PC-3 (cell line): ENCODE measurements around the gene MAPKAP1. TPM values are rescaled to one million over a fixed set of nuclear protein-coding genes. Genes with fewer than 3 reads are reported as not detected.

ENCODE experiments used
- ATAC-seq: fragments of 200-7000 bp; cut with Tn5 transposase; 2 replicates; pipeline ENCODE4 v1.9.1; 2020; ENCODE audit warnings: mild to moderate bottlenecking, moderate library complexity
- BruUV-seq: library from RNA; stranded (reverse); fragments of 400-500 nt; replicated peaks from 2 replicates; lab custom pipeline; 2021; lab: Mats Ljungman, UMichigan
- CTCF ChIA-PET: fragments of 300-600 bp; sonication (Branson Sonifier 250); formaldehyde crosslinking; loops from one replicate; lab custom pipeline; 2022; ENCODE audit warnings: antibody characterized with exemption; lab: Charles Lee
- POLR2A ChIA-PET: fragments of 300-600 bp; sonication (Branson Sonifier 250); formaldehyde crosslinking; loops from one replicate; lab custom pipeline; 2022; ENCODE audit warnings: antibody characterized with exemption; ENCODE audit not compliant: unreplicated experiment; lab: Charles Lee
- DNase-seq: peaks from one replicate; pipeline ENCODE4 v3.0.0-alpha.2; 2015
- H2AFZ ChIP-seq: fragments of 300-600 bp; sonication (generic); 2 replicates; pipeline ENCODE4 v1.6.0; 2016; ENCODE audit warnings: antibody characterized with exemption, low read length
- H3F3A ChIP-seq: fragments of 300-600 bp; sonication (generic); one replicate; pipeline ENCODE4 v1.6.0; 2017; ENCODE audit warnings: antibody characterized with exemption, low read length, control low read depth, mild to moderate bottlenecking; ENCODE audit not compliant: unreplicated experiment
- H3K27ac ChIP-seq: fragments of 300-600 bp; sonication (generic); 2 replicates; pipeline ENCODE4 v1.5.1; 2016; ENCODE audit warnings: mild to moderate bottlenecking, low read length
- H3K27me3 ChIP-seq: fragments of 300-600 bp; sonication (generic); 2 replicates; pipeline ENCODE4 v1.6.1; 2016; ENCODE audit warnings: low read length, mixed read lengths
- H3K36me3 ChIP-seq: fragments of 300-600 bp; sonication (generic); 2 replicates; pipeline ENCODE4 v1.6.1; 2016; ENCODE audit warnings: low read depth, mixed run types, low read length, mixed read lengths
- H3K4me1 ChIP-seq: fragments of 300-600 bp; sonication (generic); 2 replicates; pipeline ENCODE4 v1.5.1; 2016; ENCODE audit warnings: low read length; ENCODE audit not compliant: insufficient read depth
- H3K4me2 ChIP-seq: fragments of 300-600 bp; sonication (generic); 2 replicates; pipeline ENCODE4 v1.6.0; 2016; ENCODE audit warnings: low read length
- H3K4me3 ChIP-seq: fragments of 300-600 bp; sonication (generic); 2 replicates; pipeline ENCODE4 v1.5.1; 2016; ENCODE audit warnings: mild to moderate bottlenecking, low read length, mixed read lengths
- H3K79me2 ChIP-seq: fragments of 300-600 bp; sonication (generic); 2 replicates; pipeline ENCODE4 v1.6.1; 2017; ENCODE audit warnings: low read length, mixed read lengths
- H3K9ac ChIP-seq: fragments of 300-600 bp; sonication (generic); 2 replicates; pipeline ENCODE4 v1.6.0; 2016; ENCODE audit warnings: mild to moderate bottlenecking, low read length
- H3K9me2 ChIP-seq: fragments of 300-600 bp; sonication (generic); replicated peaks from 2 replicates; pipeline ENCODE4 v1.6.1; 2016; ENCODE audit warnings: mixed run types, low read length, mixed read lengths
- H3K9me3 ChIP-seq: fragments of 300-600 bp; sonication (generic); 2 replicates; pipeline ENCODE4 v1.6.1; 2016; ENCODE audit warnings: low read length, mixed read lengths
- H4K20me1 ChIP-seq: fragments of 300-600 bp; sonication (generic); 2 replicates; pipeline ENCODE4 v1.6.1; 2016; ENCODE audit warnings: low read length, mixed read lengths
- CTCF ChIP-seq: fragments of 300-600 bp; sonication (generic); conservative IDR thresholded peaks from 2 replicates; pipeline ENCODE4 v1.5.1; 2017; ENCODE audit warnings: antibody characterized with exemption, low read depth, mild to moderate bottlenecking, low read length
- EZH2 ChIP-seq: fragments of 300-600 bp; sonication (generic); IDR thresholded peaks from one replicate; pipeline ENCODE4 v1.6.1; 2017; ENCODE audit warnings: antibody characterized with exemption, mild to moderate bottlenecking, low read length; ENCODE audit not compliant: unreplicated experiment
- EZH2phosphoT487 ChIP-seq: fragments of 300-600 bp; sonication (generic); IDR thresholded peaks from 2 replicates; pipeline ENCODE4 v1.6.1; 2018; ENCODE audit warnings: mild to moderate bottlenecking, antibody characterized with exemption, low read length, borderline replicate concordance
- intact Hi-C: fragments of 100-400 bp; cut with micrococcal nuclease; formaldehyde crosslinking; loops from 2 replicates; pipeline ENCODE4 v1.9.0; 2023
- total RNA-seq: library from RNA; depleted of rRNA; stranded (reverse); fragments of >200 nt; gene quantifications from 2 replicates; pipeline ENCODE4 v1.2.3, GENCODE V29; 2014

The MAPKAP1 gene
- total RNA-seq, 1 experiment from 2014 or later, result 128 TPM

GRCh38 chr9:125749287-125749935, 42.4 kb upstream of the MAPKAP1 start:
- no peak overlapping the region for H3K27ac ChIP-seq
- no peaks in the 10 kb centered on the region for H3F3A ChIP-seq

DNA sequence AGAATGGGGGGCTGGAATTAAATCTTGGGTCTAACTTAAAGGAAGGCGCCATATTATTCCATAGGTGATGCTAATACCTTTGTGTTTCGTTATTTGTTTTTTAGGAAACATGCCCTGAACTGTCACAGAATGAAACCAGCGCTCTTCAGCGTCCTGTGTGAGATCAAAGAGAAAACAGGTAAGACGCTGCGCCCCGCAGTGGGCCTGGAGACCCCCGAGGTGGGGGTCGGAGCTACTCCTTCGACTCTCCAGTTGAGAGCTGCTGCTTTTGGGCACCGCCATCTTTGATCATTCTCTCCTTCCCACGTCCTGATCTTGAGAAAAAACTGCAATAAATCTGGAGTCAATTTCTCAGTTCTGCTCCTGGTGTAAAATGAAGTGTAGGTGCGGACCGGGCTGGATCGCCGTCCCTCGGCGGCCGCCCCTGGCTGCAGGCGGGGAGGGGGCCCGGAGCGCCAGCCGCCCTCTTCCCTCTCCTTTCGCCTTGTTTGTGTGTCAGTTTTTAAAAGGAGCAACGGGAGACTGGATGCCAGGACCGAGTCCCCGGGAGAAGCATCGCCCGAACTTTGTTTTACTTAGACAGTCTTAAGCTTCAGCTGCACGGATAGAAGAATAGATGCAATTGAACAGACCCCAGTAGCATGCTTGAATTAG, 41.6 kb upstream of the MAPKAP1 start:
- Histone ChIP-seq H3K4me2 (peak overlapping the region; percentile 90), H3K9me3 (no peaks in the 10 kb centered on the region), H3K4me1 (peaks cover 34% of the 10 kb centered on the region), H3K36me3 (no peaks in the 10 kb centered on the region), H3K79me2 (peaks cover 24% of the 10 kb centered on the region), H3K27me3 (no peaks in the 10 kb centered on the region), H3F3A (no peaks in the 10 kb centered on the region), H4K20me1 (no peaks in the 10 kb centered on the region), H3K9ac (peak overlapping the region; percentile 72), H3K27ac (peak overlapping the region; percentile 6; the same call in 1 of the 2 replicates), H2AFZ (peak overlapping the region; percentile 95), H3K9me2 (no peaks in the 10 kb centered on the region), H3K4me3 (peak overlapping the region; percentile 98)
- TF ChIP-seq EZH2, result no peak
- no peak for TF ChIP-seq EZH2phosphoT487
- TF ChIP-seq CTCF, result no peak
- ATAC-seq (no peak), DNase-seq (no peak)
- POLR2A ChIA-PET, result interaction anchor here (0.6 kb wide), 1 partner anchor 42 kb away, joined by 7 read pairs; no protein-coding TSS in a partner anchor
- intact Hi-C loops, result loop anchor here (5.0 kb wide), 1 partner anchor 479 kb away; no protein-coding TSS in a partner anchor
- no TSS peak for BruUV-seq
- CTCF ChIA-PET, result interaction anchor here (0.6 kb wide), 1 partner anchor 195 kb away, joined by 5 read pairs; no protein-coding TSS in a partner anchor

More at GRCh38 chr9:125749287-125749935, 42.4 kb upstream of the MAPKAP1 start:
- Histone ChIP-seq H3K9ac (peak overlapping the region; percentile 72; the same call in 1 of the 2 replicates), H3K4me2 (peak overlapping the region; percentile 90), H4K20me1 (no peaks in the 10 kb centered on the region), H3K4me3 (peak overlapping the region; percentile 98), H3K27me3 (no peaks in the 10 kb centered on the region), H3K36me3 (no peaks in the 10 kb centered on the region), H3K9me2 (no peaks in the 10 kb centered on the region), H3K4me1 (peaks cover 32% of the 10 kb centered on the region), H3K79me2 (peaks cover 24% of the 10 kb centered on the region), H3K9me3 (no peaks in the 10 kb centered on the region), H2AFZ (peak overlapping the region; percentile 95)
- DNase-seq (no peak), ATAC-seq (no peak)
- no peak for TF ChIP-seq EZH2
- no peak for TF ChIP-seq EZH2phosphoT487
- TF ChIP-seq CTCF, result no peak
- intact Hi-C loops, result loop anchor here (5.0 kb wide), 1 partner anchor 478 kb away; no protein-coding TSS in a partner anchor
- ChIA-PET CTCF (interaction anchor here (0.6 kb wide), 1 partner anchor 194 kb away, joined by 5 read pairs; no protein-coding TSS in a partner anchor), POLR2A (interaction anchor here (0.6 kb wide), 1 partner anchor 43 kb away, joined by 7 read pairs; no protein-coding TSS in a partner anchor)
- BruUV-seq, result TSS peak; percentile 57
